NCI-H2171 treated with DMSO at 0.1 percent for 48 hours (cell line): ENCODE measurements around the gene ATP6V0C.

Source experiments
- DNase-seq: peaks from one replicate; lab custom pipeline; 2025; lab: John Stamatoyannopoulos, UW

The ATP6V0C gene

GRCh38 chr16:2513405-2514332 is at the start of gene ATP6V0C:
TSS of gene ATP6V0C (plus strand) at chr16:2513952. CDS start at chr16:2514104, 152 bp downstream.
- peak; percentile 88 for DNase-seq

GRCh38 chr16:2464333-2464732 is 49.4 kb upstream of the ATP6V0C start:
- DNase-seq = peak; percentile 76

- DNase-seq = peak; percentile 25
These were observed 47.9 kb upstream of the ATP6V0C start for GRCh38 chr16:2465653-2466415.

GRCh38 chr16:2466667-2467527 is 46.9 kb upstream of the ATP6V0C start:
- peak; percentile 69 for DNase-seq

GRCh38 chr16:2467528-2468232 is 46.1 kb upstream of the ATP6V0C start:
- peak; percentile 84 for DNase-seq

- peak; percentile 95 for DNase-seq
These were observed 45.5 kb upstream of the ATP6V0C start for GRCh38 chr16:2468233-2468724.

- peak; percentile 98 for DNase-seq
These were observed 44.9 kb upstream of the ATP6V0C start for GRCh38 chr16:2468725-2469398.

- peak; percentile 54 for DNase-seq
These were observed 44.1 kb upstream of the ATP6V0C start for GRCh38 chr16:2469399-2470233.

- no peak for DNase-seq
These were observed 43.5 kb upstream of the ATP6V0C start for GRCh38 chr16:2470234-2470601.

- peak; percentile 92 for DNase-seq
These were observed 43.1 kb upstream of the ATP6V0C start for GRCh38 chr16:2470603-2471015.

GRCh38 chr16:2471016-2471652 is 42.6 kb upstream of the ATP6V0C start, which contains the start of gene NTN3:
TSS of gene NTN3 (plus strand) at chr16:2471297. CDS start at chr16:2471702, 405 bp downstream.
- DNase-seq = peak; percentile 90

GRCh38 chr16:2471653-2472487 is 41.9 kb upstream of the ATP6V0C start:
- DNase-seq = peak; percentile 37

GRCh38 chr16:2472488-2472864 is 41.3 kb upstream of the ATP6V0C start:
- DNase-seq = no peak

- DNase-seq = no peak
These were observed 40.8 kb upstream of the ATP6V0C start for GRCh38 chr16:2472885-2473445.

GRCh38 chr16:2473446-2473926 is 40.3 kb upstream of the ATP6V0C start:
- DNase-seq = peak; percentile 20

GRCh38 chr16:2473999-2474876 is 39.5 kb upstream of the ATP6V0C start:
- DNase-seq = peak; percentile 69
